HG03565 (cell line): ENCODE results near the gene TUT4.

Experiments used
- ATAC-seq: cut with Tn5 transposase; IDR thresholded peaks from one replicate; pipeline ENCODE4 v1.9.1; 2021; ENCODE audit warnings: mild to moderate bottlenecking, moderate library complexity; ENCODE audit not compliant: unreplicated experiment

TUT4 gene

GRCh38 chr1:52572387-52572786 lies 19.5 kb upstream of the TUT4 start:
- ATAC-seq = no peak

- ATAC-seq = no peak
These were observed 18.9 kb upstream of the TUT4 start for GRCh38 chr1:52571783-52572182.

- ATAC-seq = no peak
These were observed 16.7 kb upstream of the TUT4 start for GRCh38 chr1:52569449-52570210.

GRCh38 chr1:52567943-52568342 lies 15.1 kb upstream of the TUT4 start:
- ATAC-seq = no peak

GRCh38 chr1:52562766-52563165 lies 9.9 kb upstream of the TUT4 start:
- ATAC-seq = no peak

- ATAC-seq = no peak
These were observed 7.0 kb upstream of the TUT4 start for GRCh38 chr1:52559875-52560274.

- no peak for ATAC-seq
These were observed 6.0 kb upstream of the TUT4 start for GRCh38 chr1:52558941-52559340.

- no peak for ATAC-seq
These were observed 3.9 kb upstream of the TUT4 start for GRCh38 chr1:52556641-52557360.

GRCh38 chr1:52554756-52555155 lies 1.9 kb upstream of the TUT4 start:
- ATAC-seq = no peak

GRCh38 chr1:52554267-52554640 lies 1.4 kb upstream of the TUT4 start:
- ATAC-seq = no peak

- ATAC-seq = peak; percentile 38
These were observed 722 bp upstream of the TUT4 start for GRCh38 chr1:52553362-52554266.

- ATAC-seq = no peak
These were observed 722 bp downstream of the TUT4 start for GRCh38 chr1:52552236-52552504.

GRCh38 chr1:52551507-52552235 lies 1.2 kb downstream of the TUT4 start:
- ATAC-seq = no peak

GRCh38 chr1:52550447-52550846 lies 2.4 kb downstream of the TUT4 start:
- no peak for ATAC-seq

GRCh38 chr1:52549267-52549666 lies 3.6 kb downstream of the TUT4 start:
- ATAC-seq = no peak

- no peak for ATAC-seq
These were observed 6.0 kb downstream of the TUT4 start for GRCh38 chr1:52546852-52547251.

- no peak for ATAC-seq
These were observed 8.0 kb downstream of the TUT4 start for GRCh38 chr1:52544665-52545525.

GRCh38 chr1:52542085-52542688 lies 10.7 kb downstream of the TUT4 start:
- ATAC-seq = no peak

GRCh38 chr1:52534928-52535764 lies 17.7 kb downstream of the TUT4 start:
- no peak for ATAC-seq
